Ovary (tissue), 9 donors: Measurements from ENCODE around the gene OXSM. TPM values are rescaled to one million over a fixed set of nuclear protein-coding genes. Genes with fewer than 3 reads are reported as not detected.

Source experiments
- DNase-seq, 5 donors: peaks; one replicate each; pipeline ENCODE4 v3.0.0-alpha.2; 2019 to 2020
- H3K27ac ChIP-seq, 2 donors: fragments of 200-600 bp; one replicate each; pipeline versions ENCODE4 v1.5.1 to v1.8.0; 2019 to 2022
- H3K27me3 ChIP-seq: fragments of 200-600 bp; one replicate; pipeline ENCODE4 v1.8.0; 2022
- H3K36me3 ChIP-seq: fragments of 200-600 bp; sonication (generic); one replicate; pipeline ENCODE4 v1.5.1; 2019
- H3K4me1 ChIP-seq: one replicate; pipeline ENCODE4 v1.8.1; 2013; ENCODE audit warnings: mild to moderate bottlenecking, moderate library complexity; ENCODE audit not compliant: insufficient read depth
- H3K4me3 ChIP-seq: fragments of 200-600 bp; sonication (generic); one replicate; pipeline ENCODE4 v1.5.1; 2017
- H3K9me3 ChIP-seq, 2 donors: fragments of 200-600 bp in 1 of 2; sonication (generic) in 1 of 2; one replicate each; pipeline versions ENCODE4 v1.5.1 to v1.8.1; 2013 to 2019; ENCODE audit warnings: mild to moderate bottlenecking in 1 of 2, moderate library complexity in 1 of 2
- CTCF ChIP-seq, 3 donors: fragments of 450-650 bp in 2 of 3; fragments of 200-600 bp in 1 of 3; IDR thresholded peaks; one replicate each; pipeline versions ENCODE4 v1.5.1 to v1.8.0; 2016 to 2022; ENCODE audit warnings: antibody characterized with exemption in 3 of 3, mild to moderate bottlenecking in 1 of 3
- EP300 ChIP-seq: sonication (generic); formaldehyde crosslinking; IDR thresholded peaks from one replicate; pipeline ENCODE4 v1.6.1; 2017; ENCODE audit warnings: antibody characterized with exemption
- POLR2A ChIP-seq: fragments of 450-650 bp; IDR thresholded peaks from one replicate; pipeline ENCODE4 v1.6.1; 2017; ENCODE audit warnings: antibody characterized with exemption, mild to moderate bottlenecking, moderate library complexity
- WGBS, 3 donors: extraction: QIAGEN DNeasy Blood & Tissue Kit in 1 of 3; methylation state at CpG; one replicate each; pipeline versions ENCODE4 v1.1.5 to v1.1.7; 2013 to 2017; 5-methylcytosine and 5-hydroxymethylcytosine counted together
- intact Hi-C, 4 donors: fragments of 100-400 bp; cut with DNase I; formaldehyde crosslinking; loops; one replicate each; pipeline versions ENCODE4 v1.11.0 to v1.15.1; 2022 to 2023
- polyA plus RNA-seq, 2 donors: library from polyadenylated mRNA; stranded (reverse); fragments of 200-250 nt in 1 of 2; fragments of 350-450 nt in 1 of 2; fragmentation: Illumina TruSeq in 1 of 2; extraction: RNeasy Lipid Tissue Mini Kit (QIAGEN cat#74804) in 1 of 2; gene quantifications; one replicate each; pipeline ENCODE4 v1.2.3, GENCODE V29; 2013 to 2014
- total RNA-seq, 7 donors: library from RNA; depleted of rRNA in 2 of 7; stranded (reverse); fragments of >200 nt in 2 of 7; fragmentation: NEBNext Ultra II Directional in 3 of 7; extraction: Animal tissue kit (Norgen Biotek cat#: 25700) in 3 of 7; gene quantifications; one replicate each; pipeline versions ENCODE4 v1.1.0 to v1.2.4, GENCODE V29; 2016 to 2023
- donor health status: DM: no; HTN: no; CAD: no; lungs with moderate emphysema.
- donor health status: DM: no; HTN: no; CAD: no.
- donor health status: Bipolar disorder and iron deficiency.
- donor health status: DM: yes; HTN: yes; CAD: no.
- donor health status: DM: no; HTN: no; CAD: no.
- donor health status: DM: yes; HTN: yes; CAD: no.

Gene OXSM
- total and polyA plus RNA-seq, 9 donors = 3.6 to 8.9 (median 6.6) TPM

GRCh38 chr3:25780618-25781017 lies 9.3 kb upstream of the OXSM start:
- Histone ChIP-seq H3K27me3 (no peaks in the 10 kb centered on the region), H3K36me3 (no peaks in the 10 kb centered on the region), H3K9me3 (no peaks in the 10 kb centered on the region), H3K4me1 (peaks cover 5% of the 10 kb centered on the region), H3K4me3 (no peak overlapping the region), H3K27ac (no peak overlapping the region)
- TF ChIP-seq EP300 (no peak), CTCF (IDR thresholded peaks at IDR 0.05) (no peak), POLR2A (no peak)
- WGBS, 3 donors = 93 to 95% (median 95%) methylated on average over 6 of the region's 6 CpGs
- DNase-seq = no peak
- intact Hi-C loops = loop anchor here in 2 of 4 donors (10.0 kb wide), 1 partner anchor 116 kb away; the partner anchor contains the start of gene TOP2B (in 2 of the 2)

- Histone ChIP-seq H3K27ac (no peak overlapping the region), H3K4me3 (no peak overlapping the region), H3K36me3 (no peaks in the 10 kb centered on the region), H3K4me1 (peaks cover 5% of the 10 kb centered on the region), H3K9me3 (no peaks in the 10 kb centered on the region), H3K27me3 (no peaks in the 10 kb centered on the region)
- TF ChIP-seq POLR2A (no peak), EP300 (no peak), CTCF (IDR thresholded peaks at IDR 0.05) (no peak)
- intact Hi-C loops = loop anchor here in 2 of 4 donors (10.0 kb wide), 1 partner anchor 116 kb away; the partner anchor contains the start of gene TOP2B (in 2 of the 2)
- DNase-seq = no peak
- WGBS, 3 donors = 89 to 94% (median 91%) methylated on average over 11 of the region's 11 CpGs
These were observed 8.6 kb upstream of the OXSM start for GRCh38 chr3:25781145-25781757.

DNA sequence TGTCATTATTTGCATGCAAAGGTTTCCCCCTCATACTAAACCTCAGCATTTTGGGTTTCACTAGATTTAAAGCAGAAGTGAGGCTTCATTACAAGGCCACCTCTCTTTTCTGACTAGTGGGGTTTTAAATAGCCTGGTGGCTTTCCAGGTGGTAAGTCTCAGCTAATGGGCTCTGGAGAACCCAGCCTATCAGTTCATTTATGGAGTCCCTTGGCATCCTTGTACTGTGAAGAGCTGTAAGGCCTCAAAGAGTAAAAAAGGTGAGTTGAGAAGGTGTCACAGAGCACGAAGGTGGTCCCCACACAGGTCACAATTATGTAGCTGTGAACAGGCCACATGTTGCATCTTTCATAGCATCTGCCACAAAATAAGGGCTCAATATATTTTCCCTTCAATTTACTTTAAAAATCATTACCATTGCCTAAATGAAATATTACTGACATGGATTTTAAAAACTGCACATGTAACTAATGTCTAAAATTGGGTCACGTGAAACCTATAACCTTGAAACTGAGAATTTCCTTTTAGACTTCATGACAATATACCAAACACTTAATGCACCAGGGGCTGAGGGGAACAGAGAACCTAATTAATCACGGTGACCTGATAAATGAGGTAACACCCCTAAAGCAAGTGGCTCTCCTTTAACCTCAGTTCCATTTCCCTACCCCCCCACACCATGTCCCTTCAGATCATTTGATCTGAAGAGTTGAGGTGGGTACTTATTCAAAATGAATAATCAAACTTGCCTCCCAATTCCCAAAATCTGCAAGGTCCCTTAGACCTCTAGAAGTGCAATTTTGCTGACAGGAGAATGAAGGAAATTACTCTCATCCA lies 7.9 kb upstream of the OXSM start:
- H3K4me3 ChIP-seq = peak overlapping the region; percentile 82
- no peaks in the 10 kb centered on the region for H3K27me3 ChIP-seq
- H3K4me1 ChIP-seq = peaks cover 5% of the 10 kb centered on the region
- DNase-seq = no peak
- H3K27ac ChIP-seq = no peak overlapping the region
- WGBS, 3 donors = 48 to 61% (median 49%) methylated on average over 3 of the region's 3 CpGs
- TF ChIP-seq EP300 (no peak), POLR2A (no peak), CTCF (IDR thresholded peaks at IDR 0.05) (no peak)
- intact Hi-C loops = loop anchor here in 2 of 4 donors (10.0 kb wide), 1 partner anchor 117 kb away; the partner anchor contains the start of gene TOP2B (in 2 of the 2)
- H3K9me3 ChIP-seq = no peaks in the 10 kb centered on the region
- no peaks in the 10 kb centered on the region for H3K36me3 ChIP-seq

- TF ChIP-seq EP300 (no peak), POLR2A (no peak), CTCF (IDR thresholded peaks at IDR 0.05) (no peak)
- DNase-seq = no peak
- 0 to 2% (median 1%) methylated on average over 14 of the region's 14 CpGs for WGBS, 3 donors
- Histone ChIP-seq H3K4me3 (peak overlapping the region; percentile 82), H3K4me1 (peaks cover 5% of the 10 kb centered on the region), H3K27me3 (no peaks in the 10 kb centered on the region), H3K9me3 (no peaks in the 10 kb centered on the region), H3K36me3 (no peaks in the 10 kb centered on the region), H3K27ac (no peak overlapping the region)
- intact Hi-C loops = loop anchor here in 2 of 4 donors (10.0 kb wide), 1 partner anchor 118 kb away; the partner anchor contains the start of gene TOP2B (in 2 of the 2)
These were observed 7.3 kb upstream of the OXSM start for GRCh38 chr3:25782636-25782937.
